Activated CD4-positive, alpha-beta T cell treated with anti-CD3 and anti-CD28 coated beads, Interleukin-2, amount 10 ng/mL, durations not matched to agents 7 days and 5 days (primary cell): ENCODE data around the gene TANGO2. TPM values are rescaled to one million over a fixed set of nuclear protein-coding genes. Genes with fewer than 3 reads are reported as not detected.
A peak's percentile ranks its signal among the peaks of the same experiment; 100 is the strongest.

Source experiments
- CTCF ChIA-PET: fragments of 350-600 bp; sonication (Branson Sonifier 250); formaldehyde crosslinking; loops from one replicate; lab custom pipeline; 2021; ENCODE audit warnings: antibody characterized with exemption; lab: Charles Lee
- POLR2A ChIA-PET: fragments of 350-600 bp; sonication (Branson Sonifier 250); formaldehyde crosslinking; loops from one replicate; lab custom pipeline; 2021; ENCODE audit warnings: antibody characterized with exemption; lab: Charles Lee
- DNase-seq: peaks from one replicate; pipeline ENCODE4 v3.0.0-alpha.2; 2020
- H3K27ac Mint-ChIP-seq: one replicate; pipeline ENCODE4 v1.8.0; 2021; ENCODE audit warnings: mild to moderate bottlenecking, moderate library complexity, mixed read lengths
- H3K27me3 Mint-ChIP-seq: one replicate; pipeline ENCODE4 v1.8.0; 2021; ENCODE audit warnings: mixed read lengths
- H3K36me3 Mint-ChIP-seq: one replicate; pipeline ENCODE4 v1.8.0; 2021; ENCODE audit warnings: low read depth, mixed read lengths
- H3K4me1 Mint-ChIP-seq: one replicate; pipeline ENCODE4 v1.8.0; 2021; ENCODE audit warnings: mixed read lengths
- H3K4me3 Mint-ChIP-seq: one replicate; pipeline ENCODE4 v1.8.0; 2021; ENCODE audit warnings: mild to moderate bottlenecking, moderate library complexity, mixed read lengths
- H3K9me3 Mint-ChIP-seq: one replicate; pipeline ENCODE4 v1.8.0; 2021; ENCODE audit warnings: mixed read lengths
- total RNA-seq, 2 experiments: library from RNA; stranded (reverse); gene quantifications; one replicate each; pipeline ENCODE4 v1.2.3, GENCODE V29; 2021

The TANGO2 gene
- total RNA-seq, 2 experiments from 2014 or later, result 36.7 to 39.7 TPM

DNA sequence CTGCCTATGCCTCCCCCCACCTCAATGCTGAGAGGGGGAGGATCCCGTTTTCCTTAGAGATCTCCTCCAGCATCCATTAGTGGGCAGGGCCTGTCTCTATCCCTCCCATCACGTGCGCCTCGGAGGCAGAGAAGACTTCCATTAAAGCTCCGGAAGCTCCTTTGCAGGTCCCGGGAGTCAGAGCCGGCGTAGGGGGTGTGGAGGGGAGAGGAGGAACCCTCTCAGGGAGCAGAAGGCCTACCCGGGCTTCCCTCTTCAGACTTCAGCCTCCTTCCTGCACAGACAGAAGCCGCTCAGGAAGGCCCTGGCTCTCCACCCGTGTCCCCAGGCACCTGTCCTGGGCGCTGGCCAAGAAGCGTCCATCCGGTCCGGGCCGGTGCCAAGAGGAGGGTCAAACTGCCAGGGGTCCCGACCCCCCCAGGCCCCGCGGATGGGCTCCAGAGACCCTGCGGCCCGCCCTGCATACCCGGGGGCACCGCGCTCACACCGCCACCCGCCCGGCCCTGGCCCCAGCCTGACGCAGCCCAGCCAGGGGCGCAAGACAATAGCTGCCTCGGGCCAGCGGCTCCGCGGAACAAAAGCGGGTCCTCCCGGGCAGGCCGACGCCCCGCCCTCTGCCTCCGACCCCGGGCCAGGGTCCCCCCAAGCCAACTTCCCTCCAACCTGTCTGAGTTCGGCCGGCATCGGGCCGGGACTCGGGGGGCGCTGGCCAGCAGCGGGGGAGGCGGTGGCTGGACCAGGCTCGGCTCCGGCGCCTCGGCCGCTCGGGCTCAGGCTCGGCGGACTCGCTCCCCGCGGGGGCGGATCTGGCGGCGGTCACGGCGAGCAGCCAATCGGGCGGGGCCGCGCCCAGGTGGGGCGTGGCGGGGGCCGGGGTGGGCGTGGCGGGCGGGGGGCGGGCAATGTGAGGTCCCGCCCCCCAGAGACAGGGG, 34.2 kb upstream of the TANGO2 start:
- H3K9me3 Mint-ChIP-seq, result no peaks in the 10 kb centered on the region
- H3K27ac Mint-ChIP-seq, result no peak overlapping the region
- ChIA-PET CTCF (no interaction called here), POLR2A (no interaction called here)
- DNase-seq, result peak; percentile 65
- peaks cover 7% of the 10 kb centered on the region for H3K27me3 Mint-ChIP-seq
- H3K4me3 Mint-ChIP-seq, result peak overlapping the region; percentile 53
- no peaks in the 10 kb centered on the region for H3K36me3 Mint-ChIP-seq
- H3K4me1 Mint-ChIP-seq, result peaks cover 2% of the 10 kb centered on the region

GRCh38 chr22:19987394-19988306, 33.3 kb upstream of the TANGO2 start:
- Mint-ChIP-seq H3K27ac (no peak overlapping the region), H3K4me3 (peak overlapping the region; percentile 22), H3K36me3 (no peaks in the 10 kb centered on the region), H3K9me3 (no peaks in the 10 kb centered on the region), H3K27me3 (peaks cover 7% of the 10 kb centered on the region), H3K4me1 (peaks cover 2% of the 10 kb centered on the region)
- ChIA-PET CTCF (no interaction called here), POLR2A (no interaction called here)
- no peak for DNase-seq

- H3K27ac Mint-ChIP-seq, result no peak overlapping the region
- peaks cover 2% of the 10 kb centered on the region for H3K4me1 Mint-ChIP-seq
- peaks cover 7% of the 10 kb centered on the region for H3K27me3 Mint-ChIP-seq
- H3K36me3 Mint-ChIP-seq, result no peaks in the 10 kb centered on the region
- H3K4me3 Mint-ChIP-seq, result no peak overlapping the region
- ChIA-PET CTCF (no interaction called here), POLR2A (no interaction called here)
- no peaks in the 10 kb centered on the region for H3K9me3 Mint-ChIP-seq
- DNase-seq, result no peak
These were observed 32.5 kb upstream of the TANGO2 start for GRCh38 chr22:19988331-19988808.

GRCh38 chr22:19988965-19989724, 31.8 kb upstream of the TANGO2 start:
- H3K9me3 Mint-ChIP-seq, result no peaks in the 10 kb centered on the region
- peaks cover 2% of the 10 kb centered on the region for H3K4me1 Mint-ChIP-seq
- H3K27ac Mint-ChIP-seq, result no peak overlapping the region
- H3K36me3 Mint-ChIP-seq, result no peaks in the 10 kb centered on the region
- H3K4me3 Mint-ChIP-seq, result no peak overlapping the region
- ChIA-PET POLR2A (no interaction called here), CTCF (interaction anchor here (1.5 kb wide), 1 partner anchor 17 kb away, joined by 3 read pairs; no protein-coding TSS in a partner anchor)
- no peak for DNase-seq
- peaks cover 7% of the 10 kb centered on the region for H3K27me3 Mint-ChIP-seq

DNA sequence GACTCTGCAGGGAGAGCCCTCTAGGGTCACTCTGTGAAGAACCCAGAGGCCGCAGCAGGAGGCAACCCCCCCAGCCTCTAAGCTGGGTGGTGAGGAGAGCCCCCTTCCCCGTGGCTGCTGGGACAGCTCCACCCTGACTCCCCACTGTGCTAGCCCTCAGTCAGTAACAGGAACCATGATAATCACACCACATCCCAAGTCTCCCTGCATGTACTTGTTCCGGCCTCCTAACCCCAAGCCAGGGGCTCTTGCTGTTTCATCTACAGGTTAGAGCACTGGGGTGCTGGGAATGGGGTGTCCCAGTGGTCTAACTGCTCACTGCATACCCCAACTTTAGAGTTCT, 31.2 kb upstream of the TANGO2 start:
- H3K4me3 Mint-ChIP-seq, result no peak overlapping the region
- no peak overlapping the region for H3K27ac Mint-ChIP-seq
- ChIA-PET POLR2A (no interaction called here), CTCF (interaction anchor here (1.5 kb wide), 1 partner anchor 18 kb away, joined by 3 read pairs; no protein-coding TSS in a partner anchor)
- no peaks in the 10 kb centered on the region for H3K36me3 Mint-ChIP-seq
- peaks cover 7% of the 10 kb centered on the region for H3K27me3 Mint-ChIP-seq
- H3K4me1 Mint-ChIP-seq, result peaks cover 2% of the 10 kb centered on the region
- DNase-seq, result no peak
- no peaks in the 10 kb centered on the region for H3K9me3 Mint-ChIP-seq

DNA sequence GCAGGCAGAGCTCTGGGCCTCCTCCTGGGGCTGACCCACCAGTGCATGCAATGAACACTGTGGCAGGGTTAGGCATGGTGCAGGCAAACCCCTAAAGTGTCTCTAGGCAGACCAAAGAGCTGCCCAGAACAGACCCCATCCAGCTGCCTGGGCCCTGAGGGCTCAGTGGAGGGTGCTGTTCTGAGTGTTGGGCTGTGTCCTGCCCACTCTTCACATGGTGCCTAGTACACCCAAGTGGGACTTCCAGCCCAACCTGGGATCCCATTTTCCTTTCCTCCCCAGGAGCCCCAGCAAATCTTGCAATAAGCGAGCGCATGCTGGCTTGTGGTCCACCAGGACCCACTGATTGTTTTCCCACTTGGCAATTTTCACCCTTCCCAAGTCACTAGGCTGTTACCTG, 30.7 kb upstream of the TANGO2 start:
- peaks cover 2% of the 10 kb centered on the region for H3K4me1 Mint-ChIP-seq
- H3K27ac Mint-ChIP-seq, result no peak overlapping the region
- H3K9me3 Mint-ChIP-seq, result no peaks in the 10 kb centered on the region
- no peak overlapping the region for H3K4me3 Mint-ChIP-seq
- no peak for DNase-seq
- peaks cover 5% of the 10 kb centered on the region for H3K27me3 Mint-ChIP-seq
- ChIA-PET CTCF (interaction anchor here (1.5 kb wide), 1 partner anchor 18 kb away, joined by 3 read pairs; no protein-coding TSS in a partner anchor), POLR2A (no interaction called here)
- H3K36me3 Mint-ChIP-seq, result no peaks in the 10 kb centered on the region

DNA sequence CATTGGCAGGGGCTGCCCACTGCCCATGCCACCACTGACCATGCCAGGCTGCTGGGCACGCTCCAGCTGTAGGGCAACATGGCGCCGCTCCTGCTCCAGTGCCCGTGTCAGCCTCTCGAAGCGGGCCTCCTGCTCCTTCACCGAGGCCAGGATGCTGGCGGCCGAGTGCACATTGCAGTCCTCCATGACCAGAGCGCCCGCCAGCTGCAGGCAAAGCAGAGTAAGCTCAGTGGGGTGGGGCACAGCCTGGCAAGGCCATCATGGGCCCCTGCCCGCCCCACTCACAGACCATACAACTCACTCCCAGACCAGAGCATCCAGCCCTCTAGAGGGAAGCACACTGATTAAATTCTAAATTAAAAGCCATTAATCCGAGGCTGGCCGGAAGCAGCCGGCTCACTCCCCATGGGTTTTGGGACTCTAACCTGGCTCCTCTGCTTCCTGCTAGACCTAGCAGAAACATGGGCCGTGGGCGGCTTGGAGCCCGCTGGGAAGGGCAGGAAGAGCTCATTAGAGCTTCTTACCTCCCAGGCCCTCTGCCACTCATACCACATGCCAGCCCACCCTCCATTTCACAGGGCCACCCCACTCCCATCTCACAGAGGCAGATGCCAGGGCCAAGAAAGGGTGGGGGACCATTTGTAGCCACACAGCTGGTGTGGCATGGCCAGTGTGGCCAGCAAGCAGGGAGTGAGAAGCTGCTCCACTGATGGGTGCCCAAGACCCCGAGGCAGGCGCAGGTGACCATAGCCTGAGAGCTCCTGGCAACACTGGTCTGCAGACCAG, 30.1 kb upstream of the TANGO2 start:
- DNase-seq, result no peak
- Mint-ChIP-seq H3K4me1 (peaks cover 2% of the 10 kb centered on the region), H3K9me3 (no peaks in the 10 kb centered on the region), H3K36me3 (no peaks in the 10 kb centered on the region), H3K4me3 (no peak overlapping the region), H3K27ac (no peak overlapping the region), H3K27me3 (peaks cover 3% of the 10 kb centered on the region)
- CTCF ChIA-PET, result interaction anchor here (1.5 kb wide), 1 partner anchor 19 kb away, joined by 3 read pairs; no protein-coding TSS in a partner anchor
- POLR2A ChIA-PET, result no interaction called here

GRCh38 chr22:19991395-19991644, 29.6 kb upstream of the TANGO2 start:
- H3K27ac Mint-ChIP-seq, result no peak overlapping the region
- H3K9me3 Mint-ChIP-seq, result no peaks in the 10 kb centered on the region
- ChIA-PET POLR2A (no interaction called here), CTCF (no interaction called here)
- H3K27me3 Mint-ChIP-seq, result peaks cover 1% of the 10 kb centered on the region
- no peaks in the 10 kb centered on the region for H3K36me3 Mint-ChIP-seq
- peaks cover under 1% of the 10 kb centered on the region for H3K4me1 Mint-ChIP-seq
- no peak for DNase-seq
- no peak overlapping the region for H3K4me3 Mint-ChIP-seq

DNA sequence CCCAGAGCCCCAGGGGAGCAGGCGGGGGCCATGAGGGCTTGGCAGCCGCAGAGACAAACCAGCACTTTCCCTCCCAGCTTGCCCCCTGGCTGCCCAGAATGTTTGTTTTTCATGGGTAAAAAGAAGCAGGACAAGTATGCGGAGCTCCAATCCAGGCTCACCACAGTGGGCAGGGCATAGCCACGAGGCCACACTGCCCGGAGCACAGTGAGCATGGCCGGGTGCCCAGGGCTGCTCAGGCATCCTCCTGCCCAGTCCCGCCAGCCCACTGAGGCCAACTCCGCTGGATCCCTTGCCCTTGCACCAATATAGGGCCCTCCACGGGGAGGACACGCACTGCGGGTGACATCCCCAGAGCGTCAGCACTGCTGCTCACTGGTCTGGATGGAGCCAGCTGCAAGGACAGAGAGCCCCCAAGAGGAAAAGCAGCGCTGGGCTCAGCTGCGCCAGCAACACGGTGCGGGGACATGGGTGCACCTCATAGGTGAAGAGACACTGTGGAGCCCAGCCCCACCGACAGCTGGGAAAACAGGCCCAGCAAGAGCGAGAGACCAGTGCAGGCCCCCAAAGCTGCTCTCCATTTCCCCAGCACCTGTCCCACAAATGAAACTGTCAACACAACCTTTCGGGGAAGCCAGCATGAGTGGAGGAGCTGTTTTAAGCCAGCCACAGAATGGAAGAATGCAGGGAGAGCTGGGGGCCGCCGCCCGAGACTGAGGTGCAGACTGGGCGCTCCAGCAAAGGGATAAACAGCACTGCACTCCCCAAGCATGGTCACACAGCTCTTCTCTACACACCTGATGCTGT, 29.1 kb upstream of the TANGO2 start:
- H3K9me3 Mint-ChIP-seq, result no peaks in the 10 kb centered on the region
- CTCF ChIA-PET, result no interaction called here

GRCh38 chr22:19992481-19992911, 28.4 kb upstream of the TANGO2 start:
- ChIA-PET POLR2A (no interaction called here), CTCF (no interaction called here)
- Mint-ChIP-seq H3K4me1 (no peaks in the 10 kb centered on the region), H3K27ac (no peak overlapping the region), H3K27me3 (no peaks in the 10 kb centered on the region), H3K9me3 (no peaks in the 10 kb centered on the region), H3K4me3 (no peak overlapping the region), H3K36me3 (no peaks in the 10 kb centered on the region)
- DNase-seq, result no peak

More for the DNA sequence above, 29.1 kb upstream of the TANGO2 start:
- Mint-ChIP-seq H3K4me1 (no peaks in the 10 kb centered on the region), H3K4me3 (no peak overlapping the region), H3K36me3 (no peaks in the 10 kb centered on the region), H3K27ac (no peak overlapping the region), H3K27me3 (no peaks in the 10 kb centered on the region)
- no peak for DNase-seq
- POLR2A ChIA-PET, result no interaction called here

DNA sequence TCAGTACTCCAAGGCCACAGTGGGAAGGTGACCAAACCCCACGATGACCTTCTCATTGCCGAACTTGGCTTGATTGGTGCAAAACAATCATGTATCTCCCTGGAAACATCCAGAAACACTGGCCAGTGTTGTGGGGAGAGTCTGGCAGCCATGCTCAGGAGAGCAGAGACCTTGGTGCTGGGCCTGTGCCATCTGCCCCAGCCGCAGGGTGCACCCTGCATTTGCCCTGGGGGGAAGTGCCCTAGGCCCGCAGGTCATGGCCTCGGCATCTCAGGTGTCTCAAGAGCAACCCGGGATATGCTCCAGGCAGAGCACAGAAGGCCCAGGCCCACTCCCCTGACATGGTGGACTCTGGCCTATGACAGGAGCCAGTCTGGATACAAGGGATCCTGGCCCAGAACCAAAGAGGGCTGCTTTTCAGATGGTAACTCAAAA, 28.0 kb upstream of the TANGO2 start:
- DNase-seq, result no peak
- POLR2A ChIA-PET, result no interaction called here
- CTCF ChIA-PET, result no interaction called here
- no peak overlapping the region for H3K27ac Mint-ChIP-seq
- no peaks in the 10 kb centered on the region for H3K9me3 Mint-ChIP-seq
- H3K36me3 Mint-ChIP-seq, result no peaks in the 10 kb centered on the region
- no peaks in the 10 kb centered on the region for H3K27me3 Mint-ChIP-seq
- no peaks in the 10 kb centered on the region for H3K4me1 Mint-ChIP-seq
- H3K4me3 Mint-ChIP-seq, result no peak overlapping the region
